MM.1S (cell line): ENCODE data around the gene MRPL16.

Source experiments
- CTCF ChIP-seq: fragments of 300-600 bp; sonication (generic); IDR thresholded peaks from 2 replicates; pipeline ENCODE4 v1.5.1; 2016; ENCODE audit warnings: antibody characterized with exemption, low read length, mixed read lengths
- EZH2 ChIP-seq: fragments of 300-600 bp; sonication (generic); optimal IDR thresholded peaks from 2 replicates; pipeline ENCODE3; 2017; ENCODE audit warnings: low read depth, mild to moderate bottlenecking, antibody characterized with exemption, low read length, mixed read lengths
- EZH2phosphoT487 ChIP-seq: fragments of 300-600 bp; sonication (generic); IDR thresholded peaks from 2 replicates; pipeline ENCODE4 v1.6.1; 2018; ENCODE audit warnings: antibody characterized with exemption, low read length

DNA sequence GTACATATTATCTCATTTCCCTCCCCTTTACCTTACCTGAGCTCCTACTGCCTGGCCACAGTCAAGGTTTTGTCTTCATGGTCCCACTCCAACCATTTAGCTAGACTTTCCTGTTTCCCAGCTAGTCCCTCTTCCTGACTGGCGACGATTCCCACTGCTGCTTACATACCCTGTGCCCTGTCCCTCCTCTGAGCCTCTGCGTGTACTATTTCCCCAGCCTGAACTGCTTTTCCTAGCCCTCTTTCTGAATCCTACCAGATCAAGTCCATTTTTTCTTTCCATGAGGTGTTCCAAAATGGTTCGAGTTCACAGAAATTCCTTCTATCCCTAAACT lies 23.4 kb downstream of the MRPL16 start:
- no peak for TF ChIP-seq CTCF
- no peak for TF ChIP-seq EZH2
- TF ChIP-seq EZH2phosphoT487, result no peak
